ENCODE results near the gene CYTH1. TPM values are rescaled to one million over a fixed set of nuclear protein-coding genes. Genes with fewer than 3 reads are reported as not detected.

Gene CYTH1
- total and polyA plus RNA-seq, 10 donors = 66.9 to 169 (median 131) TPM

GRCh38 chr17:78707016-78707415 lies 75.1 kb downstream of the CYTH1 start:
- DNase-seq = no peak
- WGBS, 5 donors = 86 to 95% (median 93%) methylated on average over 7 of the region's 7 CpGs
- Histone ChIP-seq H3K4me3 (no peak overlapping the region), H3K27ac (peak overlapping the region in 1 of 8 donors; percentile 37), H3K36me3 (peaks cover 0 to 77% (median 47%) of the 10 kb centered on the region in 6 donors), H3K9me3 (no peaks in the 10 kb centered on the region), H3K27me3 (replicated peaks in 1 of 7) (no peaks in the 10 kb centered on the region), H3K4me1 (peaks cover 20 to 71% (median 48%) of the 10 kb centered on the region in 6 donors)
- intact Hi-C loops (cut with DNase I; ENCODE audit: low total_unique reads) = no loop called here
- TF ChIP-seq CTCF (IDR thresholded peaks at IDR 0.05 in 8 of 11, conservative IDR thresholded peaks at IDR 0.05 in 3 of 11) (no peak), POLR2AphosphoS5 (IDR thresholded peaks at IDR 0.05) (no peak), POLR2A (IDR thresholded peaks at IDR 0.05) (no peak)

GRCh38 chr17:78706271-78706915 lies 75.7 kb downstream of the CYTH1 start:
- no peak overlapping the region for H3K4me3 ChIP-seq
- WGBS, 5 donors = 79 to 82% (median 81%) methylated on average over 10 of the region's 10 CpGs
- TF ChIP-seq POLR2A (IDR thresholded peaks at IDR 0.05) (no peak), CTCF (IDR thresholded peaks at IDR 0.05 in 8 of 11, conservative IDR thresholded peaks at IDR 0.05 in 3 of 11) (no peak), POLR2AphosphoS5 (IDR thresholded peaks at IDR 0.05) (peak in 2 of 3 donors; percentile 17 to 60)

GRCh38 chr17:78705071-78705470 lies 77.0 kb downstream of the CYTH1 start:
- peak overlapping the region in 2 of 8 donors; percentile 3 to 9 for H3K27ac ChIP-seq

More at GRCh38 chr17:78706271-78706915, 75.7 kb downstream of the CYTH1 start:
- H3K9me3 ChIP-seq = no peaks in the 10 kb centered on the region
- H3K27me3 ChIP-seq (replicated peaks in 1 of 7) = no peaks in the 10 kb centered on the region
- intact Hi-C loops (cut with DNase I; ENCODE audit: low total_unique reads) = no loop called here
- peaks cover 4 to 83% (median 53%) of the 10 kb centered on the region in 6 donors for H3K36me3 ChIP-seq
- peak overlapping the region in 2 of 8 donors; percentile 10 to 37 for H3K27ac ChIP-seq
- no peak for DNase-seq
- H3K4me1 ChIP-seq = peaks cover 20 to 65% (median 44%) of the 10 kb centered on the region in 6 donors

More at GRCh38 chr17:78705071-78705470, 77.0 kb downstream of the CYTH1 start:
- H3K27me3 ChIP-seq (replicated peaks in 1 of 7) = no peaks in the 10 kb centered on the region
- H3K4me1 ChIP-seq = peaks cover 17 to 52% (median 35%) of the 10 kb centered on the region in 6 donors
- intact Hi-C loops (cut with DNase I; ENCODE audit: low total_unique reads) = no loop called here
- WGBS, 5 donors = 87 to 98% (median 95%) methylated on average over 4 of the region's 4 CpGs
- DNase-seq = no peak
- no peak overlapping the region for H3K4me3 ChIP-seq
- TF ChIP-seq CTCF (IDR thresholded peaks at IDR 0.05 in 8 of 11, conservative IDR thresholded peaks at IDR 0.05 in 3 of 11) (no peak), POLR2A (IDR thresholded peaks at IDR 0.05) (no peak), POLR2AphosphoS5 (IDR thresholded peaks at IDR 0.05) (no peak)
- peaks cover 6 to 96% (median 66%) of the 10 kb centered on the region in 6 donors for H3K36me3 ChIP-seq
- no peaks in the 10 kb centered on the region for H3K9me3 ChIP-seq

Measured in spleen (tissue), 11 donors.